ENCODE data around the gene MAPK6.

- TF ChIP-seq CTCF (IDR thresholded peaks at IDR 0.05) (no peak), EP300 (IDR thresholded peaks at IDR 0.05) (no peak), POLR2AphosphoS5 (IDR thresholded peaks at IDR 0.05) (no peak)
Measured at GRCh38 chr15:52056001-52056400, 37.0 kb downstream of the MAPK6 start.
